Natural killer cell (primary cell): ENCODE measurements around the gene SERPIND1. TPM values are rescaled to one million over a fixed set of nuclear protein-coding genes. Genes with fewer than 3 reads are reported as not detected.

ENCODE experiments used
- ATAC-seq, 3 donors: fragments of 150-1000 bp in 2 of 3; fragments of 200-7000 bp in 1 of 3; cut with Tn5 transposase; 1 replicate in 1 of 3; 2 replicates in 2 of 3; pipeline ENCODE4 v1.10.0; 2021; ENCODE audit warnings: mild to moderate bottlenecking in 2 of 3, moderate library complexity in 2 of 3
- DNase-seq, 2 donors: peaks; one replicate each; pipeline versions ENCODE4 v3.0.0 to v3.0.0-alpha.2; 2013 to 2021; ENCODE audit warnings: mixed read lengths in 1 of 2
- H3K27ac ChIP-seq: one replicate; pipeline ENCODE4 v1.5.1; 2013; ENCODE audit warnings: mild to moderate bottlenecking, low read length
- H3K27me3 ChIP-seq: one replicate; pipeline ENCODE4 v1.6.1; 2013; ENCODE audit warnings: low read length; ENCODE audit not compliant: control insufficient read depth, insufficient read depth
- H3K36me3 ChIP-seq: one replicate; pipeline ENCODE4 v1.6.1; 2013; ENCODE audit warnings: low read length; ENCODE audit not compliant: control insufficient read depth, insufficient read depth
- H3K4me1 ChIP-seq: one replicate; pipeline ENCODE4 v1.6.1; 2013; ENCODE audit warnings: low read length; ENCODE audit not compliant: control insufficient read depth, insufficient read depth
- H3K4me3 ChIP-seq: one replicate; pipeline ENCODE4 v1.5.1; 2013; ENCODE audit warnings: low read length
- H3K9me3 ChIP-seq: one replicate; pipeline ENCODE4 v1.6.1; 2013; ENCODE audit warnings: low read length; ENCODE audit not compliant: control insufficient read depth, insufficient read depth
- H3K27ac Mint-ChIP-seq, 2 donors: one replicate each; pipeline ENCODE4 v1.8.0; 2022; ENCODE audit warnings: mild to moderate bottlenecking in 2 of 2, mixed read lengths in 2 of 2, moderate library complexity in 1 of 2
- H3K27me3 Mint-ChIP-seq, 2 donors: one replicate each; pipeline ENCODE4 v1.8.0; 2022; ENCODE audit warnings: low read depth in 2 of 2, mixed read lengths in 2 of 2
- H3K36me3 Mint-ChIP-seq: one replicate; pipeline ENCODE4 v1.8.0; 2022; ENCODE audit warnings: mixed read lengths
- H3K4me1 Mint-ChIP-seq, 2 donors: one replicate each; pipeline ENCODE4 v1.8.0; 2022; ENCODE audit warnings: mixed read lengths in 2 of 2
- H3K4me3 Mint-ChIP-seq: one replicate; pipeline ENCODE4 v1.8.0; 2022; ENCODE audit warnings: mild to moderate bottlenecking, moderate library complexity, mixed read lengths
- H3K9me3 Mint-ChIP-seq, 2 donors: one replicate each; pipeline ENCODE4 v1.8.0; 2022; ENCODE audit warnings: mixed read lengths in 2 of 2
- CTCF ChIP-seq: fragments of 200-600 bp; IDR thresholded peaks from one replicate; pipeline ENCODE4 v1.8.0; 2022; ENCODE audit warnings: antibody characterized with exemption
- WGBS: methylation state at CpG from one replicate; pipeline ENCODE4 v1.1.7; 2013; ENCODE audit warnings: missing lambda C conversion rate; ENCODE audit not compliant: insufficient coverage; 5-methylcytosine and 5-hydroxymethylcytosine counted together
- intact Hi-C: fragments of 100-400 bp; cut with micrococcal nuclease; formaldehyde crosslinking; loops from one replicate; pipeline ENCODE4 v1.14.2; 2022
- total RNA-seq, 4 donors: library from RNA; stranded (reverse); fragments of 120-200 nt in 1 of 4; gene quantifications; one replicate each; pipeline versions ENCODE4 v1.2.3 to v1.2.4, GENCODE V29; 2013 to 2022

Gene SERPIND1
- total RNA-seq, 3 donors from 2014 or later (not counting 1 experiment from before 2014, with no cell fraction given): 0.43 TPM; not detected in 2

DNA sequence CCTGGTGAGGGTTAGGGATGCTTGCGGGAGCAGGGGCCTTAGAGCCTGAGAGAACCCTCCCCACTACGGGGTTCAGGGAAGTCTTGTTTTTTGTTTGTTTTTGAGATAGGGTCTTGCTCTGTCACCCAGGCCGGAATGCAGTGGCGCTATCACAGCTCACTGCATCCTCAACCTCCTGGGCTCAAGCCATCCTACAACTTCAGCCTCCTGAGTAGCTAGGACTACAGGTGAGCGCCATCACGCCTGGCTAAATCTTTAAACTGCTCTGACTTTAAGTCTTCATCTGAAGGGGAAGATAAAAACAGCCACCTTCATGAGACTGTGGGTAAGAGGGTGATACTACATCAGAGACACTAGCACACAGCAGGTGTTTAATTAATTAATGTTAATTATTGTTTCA lies 28.5 kb downstream of the SERPIND1 start:
- H3K4me3 ChIP-seq: no peak overlapping the region
- no peaks in the 10 kb centered on the region for H3K27me3 ChIP-seq
- no peak overlapping the region for H3K27ac ChIP-seq
- intact Hi-C loops: no loop called here
- WGBS: 80% methylated on average over 5 of the region's 6 CpGs
- H3K4me3 Mint-ChIP-seq: no peak overlapping the region
- TF ChIP-seq CTCF: no peak
- DNase-seq (no peak), ATAC-seq (no peak)
- H3K36me3 Mint-ChIP-seq: peaks cover 36% of the 10 kb centered on the region
- peaks cover 88% of the 10 kb centered on the region for H3K36me3 ChIP-seq
- H3K27me3 Mint-ChIP-seq: no peaks in the 10 kb centered on the region
- H3K9me3 Mint-ChIP-seq: no peaks in the 10 kb centered on the region
- H3K4me1 ChIP-seq: no peaks in the 10 kb centered on the region
- H3K4me1 Mint-ChIP-seq: no peaks in the 10 kb centered on the region
- no peaks in the 10 kb centered on the region for H3K9me3 ChIP-seq
- H3K27ac Mint-ChIP-seq: no peak overlapping the region

- H3K4me1 Mint-ChIP-seq: no peaks in the 10 kb centered on the region
- no peak for DNase-seq
- no peak overlapping the region for H3K4me3 Mint-ChIP-seq
- intact Hi-C loops: no loop called here
- no peaks in the 10 kb centered on the region for H3K27me3 ChIP-seq
- TF ChIP-seq CTCF: no peak
- no peak overlapping the region for H3K27ac Mint-ChIP-seq
- no peak overlapping the region for H3K4me3 ChIP-seq
- no peaks in the 10 kb centered on the region for H3K9me3 ChIP-seq
- no peak for ATAC-seq
- 96% methylated on average over 11 of the region's 11 CpGs for WGBS
- H3K36me3 ChIP-seq: peaks cover 86% of the 10 kb centered on the region
- peaks cover 35% of the 10 kb centered on the region for H3K36me3 Mint-ChIP-seq
- H3K9me3 Mint-ChIP-seq: no peaks in the 10 kb centered on the region
- no peaks in the 10 kb centered on the region for H3K27me3 Mint-ChIP-seq
- H3K27ac ChIP-seq: no peak overlapping the region
- no peaks in the 10 kb centered on the region for H3K4me1 ChIP-seq
Observed at GRCh38 chr22:20802922-20803553, 29.1 kb downstream of the SERPIND1 start.

GRCh38 chr22:20803696-20804324 lies 29.9 kb downstream of the SERPIND1 start:
- DNase-seq: peak in 1 of 2 donors; percentile 53
- no peaks in the 10 kb centered on the region for H3K4me1 ChIP-seq

More at GRCh38 chr22:20803696-20804324, 29.9 kb downstream of the SERPIND1 start:
- 96% methylated on average over 11 of the region's 11 CpGs for WGBS
- Histone ChIP-seq H3K9me3 (no peaks in the 10 kb centered on the region), H3K27ac (no peak overlapping the region), H3K27me3 (no peaks in the 10 kb centered on the region), H3K4me3 (no peak overlapping the region), H3K36me3 (peaks cover 80% of the 10 kb centered on the region)
- peak in 1 of 3 donors; percentile 45 for ATAC-seq
- TF ChIP-seq CTCF: no peak
- Mint-ChIP-seq H3K9me3 (no peaks in the 10 kb centered on the region), H3K36me3 (peaks cover 27% of the 10 kb centered on the region), H3K27ac (no peak overlapping the region), H3K4me1 (no peaks in the 10 kb centered on the region), H3K27me3 (no peaks in the 10 kb centered on the region), H3K4me3 (no peak overlapping the region)
- intact Hi-C loops: no loop called here
